Mesenteric fat pad (tissue), 1 donor: ENCODE measurements around the gene MYO18A. TPM values are rescaled to one million over a fixed set of nuclear protein-coding genes. Genes with fewer than 3 reads are reported as not detected.

Experiments used
- DNase-seq: peaks from one replicate; pipeline ENCODE4 v3.0.0-alpha.2; 2020; ENCODE audit warnings: low spot score
- total RNA-seq: library from RNA; stranded (reverse); fragmentation: NEBNext Ultra II Directional; extraction: Animal tissue kit (Norgen Biotek cat#: 25700); gene quantifications from one replicate; pipeline ENCODE4 v1.2.1, GENCODE V29; 2021
- donor health status: DM: yes; HTN: yes; CAD: no.

MYO18A gene
- total RNA-seq, 1 donor from 2014 or later = 48.6 TPM

- DNase-seq = no peak
Observed at GRCh38 chr17:29084541-29085146, 95.6 kb downstream of the MYO18A start.

DNA sequence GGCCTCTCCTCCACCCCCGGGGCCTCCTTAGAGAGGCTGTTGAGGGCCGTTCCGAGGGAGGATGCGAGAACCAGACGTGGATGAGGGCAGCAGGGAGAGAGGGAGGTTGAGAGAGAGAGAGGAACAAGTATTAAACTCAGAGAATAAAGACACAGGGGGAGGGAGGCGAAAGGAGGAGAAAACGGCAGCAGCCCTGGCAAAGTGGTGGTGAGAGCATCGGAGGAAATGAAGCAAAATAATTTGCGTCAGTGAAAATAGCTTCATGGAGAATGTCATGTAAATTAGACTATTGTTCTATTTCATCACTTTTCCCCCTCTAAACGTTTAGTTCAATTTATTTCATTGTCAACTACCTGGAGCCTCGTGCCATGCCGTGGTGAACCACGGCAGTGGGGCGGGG is 99.2 kb downstream of the MYO18A start:
- DNase-seq = no peak

GRCh38 chr17:29080323-29080722 is 99.9 kb downstream of the MYO18A start:
- DNase-seq = no peak

GRCh38 chr17:29079887-29080286 is 100.3 kb downstream of the MYO18A start:
- no peak for DNase-seq

DNA sequence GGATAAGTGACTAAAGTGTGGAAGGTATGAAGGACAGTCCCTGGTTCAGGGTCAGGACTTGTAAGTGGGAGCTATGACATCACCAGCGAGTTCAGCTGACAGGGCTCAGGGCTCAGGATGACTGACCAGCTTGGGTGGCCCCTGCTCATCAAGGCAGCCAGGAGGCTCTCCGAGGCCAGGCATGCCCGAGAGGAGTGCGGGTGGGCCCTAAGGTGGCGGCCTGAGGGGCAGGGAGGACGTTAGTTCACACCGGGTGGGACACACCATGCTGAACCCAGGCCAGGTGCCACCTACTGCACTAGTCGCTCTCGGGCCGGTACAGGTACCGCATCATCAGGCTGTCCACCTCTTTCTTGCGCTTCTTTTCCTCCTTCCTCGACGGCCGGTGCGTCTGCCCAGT is 100.8 kb downstream of the MYO18A start:
- DNase-seq = no peak

GRCh38 chr17:29078183-29079045 is 101.8 kb downstream of the MYO18A start:
- no peak for DNase-seq

- DNase-seq = no peak
Observed at GRCh38 chr17:29077320-29077719, 102.9 kb downstream of the MYO18A start.

DNA sequence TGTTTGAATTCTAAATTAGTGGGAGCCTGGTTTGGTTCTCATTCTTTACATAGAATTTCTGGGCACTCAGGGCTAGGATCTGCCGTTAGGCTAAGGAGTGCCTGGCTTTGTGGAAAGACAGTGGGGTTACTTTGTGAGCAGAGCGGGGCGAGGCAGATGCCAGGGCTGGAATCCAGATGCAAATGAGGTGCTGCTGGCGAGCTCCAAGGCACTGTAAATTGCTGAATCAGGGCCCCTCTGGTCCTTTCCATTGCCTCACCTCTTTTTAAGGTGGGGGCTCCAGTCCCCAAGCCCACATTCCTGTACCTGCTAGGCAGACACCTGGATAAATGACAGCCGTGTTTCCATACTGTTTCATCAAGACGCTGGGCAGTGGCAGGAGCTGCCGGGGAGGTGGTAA is 103.5 kb downstream of the MYO18A start:
- DNase-seq = no peak

DNA sequence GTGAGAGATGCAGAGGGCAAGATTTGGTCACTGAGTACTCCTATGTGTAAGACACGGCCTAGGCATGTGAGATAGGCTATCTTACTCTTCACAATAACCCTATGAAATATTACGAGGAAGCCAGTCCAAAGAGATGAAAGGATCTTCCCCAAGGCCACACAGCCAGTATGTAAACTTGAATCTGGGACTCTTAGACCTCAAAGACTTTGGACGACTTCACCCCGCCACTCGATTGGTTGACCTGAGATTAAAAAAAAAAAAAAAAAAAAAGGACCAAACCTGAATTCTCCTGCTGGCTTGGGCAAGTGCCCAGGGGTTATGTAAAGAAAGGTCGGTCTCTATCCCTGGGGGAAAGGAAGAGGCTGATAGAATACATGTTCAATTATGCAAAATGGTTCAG is 104.1 kb downstream of the MYO18A start:
- DNase-seq = no peak

- DNase-seq = no peak
Observed at GRCh38 chr17:29074488-29074887, 105.7 kb downstream of the MYO18A start.

GRCh38 chr17:29073520-29073919 is 106.7 kb downstream of the MYO18A start:
- DNase-seq = no peak

DNA sequence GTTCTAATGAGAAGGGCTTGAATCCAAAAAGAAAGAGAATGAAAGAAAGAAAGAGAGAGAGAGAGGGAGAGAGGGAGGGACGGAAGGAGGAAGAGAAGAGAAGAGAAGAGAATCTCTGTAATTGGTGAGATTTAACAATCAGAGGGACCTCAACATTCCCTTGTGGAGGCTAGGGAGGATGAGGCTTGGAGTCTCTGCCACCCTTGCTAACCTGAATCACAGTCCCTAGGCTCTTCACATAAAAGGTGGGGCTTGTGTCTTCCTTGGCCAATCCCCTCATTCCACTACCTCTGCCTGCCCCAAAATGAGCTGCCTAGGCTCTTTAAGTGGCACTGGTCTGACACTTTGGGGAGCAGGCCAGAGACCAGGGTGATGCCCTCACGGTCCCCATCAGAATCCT is 107.2 kb downstream of the MYO18A start:
- DNase-seq = no peak

- DNase-seq = no peak
Observed at GRCh38 chr17:29071303-29071702, 108.9 kb downstream of the MYO18A start.

DNA sequence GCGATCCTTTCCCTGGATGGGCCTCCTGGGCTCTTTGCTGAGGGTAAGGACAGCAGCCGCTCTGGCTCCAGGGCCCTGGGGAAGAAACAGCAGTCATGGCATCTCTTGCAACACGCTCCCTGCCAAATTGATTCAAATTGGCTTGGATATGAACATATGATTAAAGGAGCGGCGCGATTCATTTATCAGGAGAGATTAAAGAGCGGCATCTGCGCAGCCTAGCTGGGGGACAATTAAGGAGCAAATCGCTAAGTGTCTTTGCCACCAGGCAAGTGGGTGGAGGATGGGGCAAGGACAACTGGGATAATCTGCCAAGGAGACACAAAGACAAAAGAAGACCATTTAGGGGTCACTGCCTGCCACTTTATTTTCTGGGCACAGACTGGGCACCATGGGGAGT is 109.4 kb downstream of the MYO18A start:
- no peak for DNase-seq

DNA sequence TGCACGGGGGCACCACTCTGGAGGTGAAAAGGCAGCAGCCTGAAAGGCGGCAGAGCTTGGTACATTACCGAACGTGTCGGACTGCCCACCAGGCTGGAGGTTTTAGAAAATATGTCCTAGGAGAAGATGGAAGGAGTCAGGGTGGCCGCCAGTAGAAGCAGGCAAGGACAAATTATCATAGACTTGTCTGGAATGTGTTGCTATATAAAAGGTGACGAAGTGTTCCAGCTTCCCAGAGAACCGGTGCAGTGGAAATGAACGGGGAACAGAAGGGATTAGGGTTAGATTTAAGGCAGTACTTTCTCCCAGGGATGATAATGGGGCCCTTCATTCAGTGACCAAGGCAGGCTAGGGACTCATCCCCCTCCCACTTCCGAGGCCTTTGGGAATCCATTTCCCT is 109.9 kb downstream of the MYO18A start:
- DNase-seq = no peak

DNA sequence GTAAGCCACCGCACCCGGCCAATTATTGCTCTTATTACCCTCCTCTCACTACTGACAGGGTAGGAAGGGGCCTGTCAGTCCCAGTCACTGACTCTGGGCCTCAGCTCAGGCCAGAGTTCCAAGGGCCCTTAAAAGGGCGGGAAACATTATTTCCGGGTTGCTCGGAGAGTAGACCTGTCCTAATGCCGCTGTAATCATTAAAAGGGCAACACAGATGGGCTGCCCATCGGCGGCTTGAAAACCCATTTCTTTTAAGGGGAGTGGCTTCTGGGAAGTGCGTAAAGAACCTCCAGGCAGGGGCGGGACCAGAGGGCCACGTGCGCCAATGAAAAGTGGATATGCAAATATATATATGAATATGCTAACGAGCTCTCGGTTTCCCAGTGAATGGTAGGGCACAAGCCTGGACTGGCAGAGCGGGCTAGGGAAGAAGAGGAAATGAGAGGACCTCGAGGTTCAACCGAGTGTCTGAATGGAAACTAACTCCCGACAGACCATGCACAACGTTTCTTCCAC is 110.6 kb downstream of the MYO18A start:
- DNase-seq = no peak

- DNase-seq = no peak
Observed at GRCh38 chr17:29068818-29069217, 111.4 kb downstream of the MYO18A start.

DNA sequence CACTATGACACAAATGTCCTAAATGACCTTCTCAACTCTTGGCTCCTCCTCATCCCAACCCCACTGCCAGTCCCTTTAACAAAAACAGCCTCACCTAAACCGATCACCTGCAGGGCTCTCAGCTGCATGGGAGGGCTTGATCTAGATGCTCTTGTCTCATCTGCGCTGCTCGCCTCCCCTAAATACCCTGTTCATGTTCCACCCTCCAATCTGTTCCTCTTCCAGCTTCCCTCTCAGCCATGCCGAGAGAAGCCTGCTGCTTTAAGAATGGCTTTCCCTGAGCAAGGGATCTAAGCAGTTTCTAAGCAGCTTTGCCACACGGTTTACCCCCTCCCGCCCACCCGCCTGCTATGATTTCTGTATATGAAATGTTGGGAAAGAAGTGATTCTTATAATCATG is 113.6 kb downstream of the MYO18A start:
- no peak for DNase-seq

- no peak for DNase-seq
Observed at GRCh38 chr17:29066047-29066446, 114.2 kb downstream of the MYO18A start.

DNA sequence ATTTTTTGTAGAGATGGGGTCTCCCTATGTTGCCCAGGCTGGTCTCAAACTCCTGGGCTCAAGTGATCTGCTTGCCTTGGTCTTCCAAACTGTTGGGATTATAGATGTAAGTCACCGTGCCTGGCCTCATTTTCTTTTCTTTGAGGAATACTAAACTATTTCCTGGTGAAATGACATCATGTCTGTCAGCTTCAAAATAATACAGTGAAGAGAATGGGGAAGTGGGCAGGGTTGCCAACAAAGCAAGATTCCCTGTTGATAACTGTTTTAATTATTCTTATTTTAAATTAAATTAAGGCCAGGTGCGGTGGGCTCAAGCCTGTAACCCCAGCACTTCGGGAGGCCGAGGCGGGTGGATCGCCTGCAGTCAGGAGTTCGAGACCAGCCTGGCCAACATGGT is 116.2 kb downstream of the MYO18A start:
- DNase-seq = no peak

- DNase-seq = no peak
Observed at GRCh38 chr17:29062215-29062614, 118.0 kb downstream of the MYO18A start.

DNA sequence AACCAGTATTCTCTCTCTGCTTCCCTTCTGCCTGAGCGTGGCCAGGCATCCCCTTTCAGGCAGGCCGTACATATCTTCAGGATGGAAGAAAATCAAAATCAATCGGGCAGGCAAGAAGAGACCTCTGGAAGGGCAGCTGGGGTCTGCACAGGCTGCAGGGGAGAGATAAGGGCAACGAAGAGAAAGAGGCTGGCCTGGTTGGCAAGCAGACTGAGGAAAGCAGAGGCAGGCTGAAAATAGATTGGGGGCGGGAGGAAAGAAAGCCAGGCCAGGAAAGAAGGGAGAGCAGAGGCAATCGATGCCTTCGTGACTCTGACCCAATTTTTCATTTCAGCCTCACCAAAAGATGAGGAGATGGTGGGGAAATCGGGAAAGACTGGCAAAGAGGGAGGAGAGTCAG is 119.2 kb downstream of the MYO18A start:
- no peak for DNase-seq

GRCh38 chr17:29060475-29060874 is 119.7 kb downstream of the MYO18A start:
- DNase-seq = no peak
